ENCODE measurements around the gene SCUBE3.

SCUBE3 gene

GRCh38 chr6:35238843-35239289 lies 25.1 kb downstream of the SCUBE3 start:
- TF ChIP-seq, protein P1, sequence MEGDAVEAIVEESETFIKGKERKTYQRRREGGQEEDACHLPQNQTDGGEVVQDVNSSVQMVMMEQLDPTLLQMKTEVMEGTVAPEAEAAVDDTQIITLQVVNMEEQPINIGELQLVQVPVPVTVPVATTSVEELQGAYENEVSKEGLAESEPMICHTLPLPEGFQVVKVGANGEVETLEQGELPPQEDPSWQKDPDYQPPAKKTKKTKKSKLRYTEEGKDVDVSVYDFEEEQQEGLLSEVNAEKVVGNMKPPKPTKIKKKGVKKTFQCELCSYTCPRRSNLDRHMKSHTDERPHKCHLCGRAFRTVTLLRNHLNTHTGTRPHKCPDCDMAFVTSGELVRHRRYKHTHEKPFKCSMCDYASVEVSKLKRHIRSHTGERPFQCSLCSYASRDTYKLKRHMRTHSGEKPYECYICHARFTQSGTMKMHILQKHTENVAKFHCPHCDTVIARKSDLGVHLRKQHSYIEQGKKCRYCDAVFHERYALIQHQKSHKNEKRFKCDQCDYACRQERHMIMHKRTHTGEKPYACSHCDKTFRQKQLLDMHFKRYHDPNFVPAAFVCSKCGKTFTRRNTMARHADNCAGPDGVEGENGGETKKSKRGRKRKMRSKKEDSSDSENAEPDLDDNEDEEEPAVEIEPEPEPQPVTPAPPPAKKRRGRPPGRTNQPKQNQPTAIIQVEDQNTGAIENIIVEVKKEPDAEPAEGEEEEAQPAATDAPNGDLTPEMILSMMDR (IDR thresholded peaks at IDR 0.05; ENCODE audit: low read depth, low read length), result no peak
- no peak for DNase-seq (ENCODE audit: low read depth, low spot score)
- in situ Hi-C loops (cut with HindIII; ENCODE audit: low sequenced_read_pairs), result no loop called here
- no peak overlapping the region for H3K4me3 ChIP-seq (ENCODE audit: low read depth, low read length)

DNA sequence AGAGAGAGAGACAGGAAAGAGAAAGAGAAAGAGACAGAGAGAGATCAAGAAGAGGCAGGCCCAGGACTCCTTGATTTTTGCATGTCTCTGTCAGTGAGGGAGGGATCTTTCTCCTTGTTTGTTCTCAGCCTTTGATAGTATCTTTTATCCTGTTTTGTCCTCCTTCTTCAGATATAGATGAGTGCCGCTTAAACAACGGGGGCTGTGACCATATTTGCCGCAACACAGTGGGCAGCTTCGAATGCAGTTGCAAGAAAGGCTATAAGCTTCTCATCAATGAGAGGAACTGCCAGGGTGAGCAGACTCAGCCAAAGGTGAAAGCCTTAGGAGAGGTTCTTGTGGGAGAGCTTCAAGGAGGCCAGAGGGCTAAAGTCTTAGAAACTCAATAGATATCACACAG lies 25.8 kb downstream of the SCUBE3 start:
- no peak overlapping the region for H3K4me3 ChIP-seq (ENCODE audit: low read depth, low read length)
- in situ Hi-C loops (cut with HindIII; ENCODE audit: low sequenced_read_pairs), result no loop called here
- TF ChIP-seq, protein P1 (IDR thresholded peaks at IDR 0.05; ENCODE audit: low read depth, low read length), result no peak
- DNase-seq (ENCODE audit: low read depth, low spot score), result no peak

GRCh38 chr6:35240838-35241801 lies 27.4 kb downstream of the SCUBE3 start:
- TF ChIP-seq, protein P1 (IDR thresholded peaks at IDR 0.05; ENCODE audit: low read depth, low read length), result peak; percentile 96
- DNase-seq (ENCODE audit: low read depth, low spot score), result peak; percentile 47
- no peak overlapping the region for H3K4me3 ChIP-seq (ENCODE audit: low read depth, low read length)
- in situ Hi-C loops (cut with HindIII; ENCODE audit: low sequenced_read_pairs), result no loop called here

DNA sequence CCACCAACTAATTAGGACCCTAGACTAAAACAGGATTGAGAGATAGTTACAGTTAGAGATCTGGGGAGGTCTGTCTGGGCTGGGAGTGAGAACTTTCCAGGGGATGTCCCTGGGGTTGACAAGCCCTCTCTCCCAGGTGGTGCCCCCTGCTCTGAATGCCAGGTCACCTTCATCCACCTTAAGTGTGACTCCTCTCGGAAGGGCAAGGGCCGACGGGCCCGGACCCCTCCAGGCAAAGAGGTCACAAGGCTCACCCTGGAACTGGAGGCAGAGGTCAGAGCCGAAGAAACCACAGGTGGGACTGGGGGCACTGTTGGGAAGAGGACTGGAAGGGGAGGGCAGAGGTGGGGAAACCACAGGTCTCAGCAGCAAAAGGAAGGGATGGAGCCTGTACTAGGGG lies 28.7 kb downstream of the SCUBE3 start:
- TF ChIP-seq, protein P1 (IDR thresholded peaks at IDR 0.05; ENCODE audit: low read depth, low read length), result no peak
- DNase-seq (ENCODE audit: low read depth, low spot score), result no peak
- in situ Hi-C loops (cut with HindIII; ENCODE audit: low sequenced_read_pairs), result no loop called here
- H3K4me3 ChIP-seq (ENCODE audit: low read depth, low read length), result no peak overlapping the region

DNA sequence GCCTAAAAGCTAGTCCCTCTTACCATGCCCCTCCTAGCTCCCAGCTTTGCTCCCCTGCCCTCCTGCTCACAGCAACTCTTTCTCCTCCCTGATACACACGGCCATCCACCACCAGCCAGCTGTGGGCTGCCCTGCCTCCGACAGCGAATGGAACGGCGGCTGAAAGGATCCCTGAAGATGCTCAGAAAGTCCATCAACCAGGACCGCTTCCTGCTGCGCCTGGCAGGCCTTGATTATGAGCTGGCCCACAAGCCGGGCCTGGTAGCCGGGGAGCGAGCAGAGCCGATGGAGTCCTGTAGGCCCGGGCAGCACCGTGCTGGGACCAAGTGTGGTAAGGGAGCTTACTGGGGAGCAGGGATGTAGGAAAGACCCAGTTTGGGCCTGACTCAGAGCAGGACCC lies 29.1 kb downstream of the SCUBE3 start:
- in situ Hi-C loops (cut with HindIII; ENCODE audit: low sequenced_read_pairs), result no loop called here
- no peak overlapping the region for H3K4me3 ChIP-seq (ENCODE audit: low read depth, low read length)
- TF ChIP-seq, protein P1 (IDR thresholded peaks at IDR 0.05; ENCODE audit: low read depth, low read length), result no peak
- DNase-seq (ENCODE audit: low read depth, low spot score), result no peak

- TF ChIP-seq, protein P1 (IDR thresholded peaks at IDR 0.05; ENCODE audit: low read depth, low read length), result no peak
- DNase-seq (ENCODE audit: low read depth, low spot score), result no peak
- H3K4me3 ChIP-seq (ENCODE audit: low read depth, low read length), result no peak overlapping the region
- in situ Hi-C loops (cut with HindIII; ENCODE audit: low sequenced_read_pairs), result no loop called here
Measured at GRCh38 chr6:35243386-35243958, 29.7 kb downstream of the SCUBE3 start.
